GM19395 (cell line): ENCODE results near the gene RNF32.
"Not testable (repeated sequence)": the region's sequence is repeated elsewhere in the genome, so short reads cannot be mapped to it uniquely, and the experiment has no call there.

ENCODE experiments used
- ATAC-seq: cut with Tn5 transposase; IDR thresholded peaks from one replicate; pipeline ENCODE4 v1.9.1; 2021; ENCODE audit warnings: mild to moderate bottlenecking, moderate library complexity; ENCODE audit not compliant: unreplicated experiment

The RNF32 gene

GRCh38 chr7:156669035-156669828, 28.7 kb downstream of the RNF32 start:
- no peak for ATAC-seq

- no peak for ATAC-seq
Measured at GRCh38 chr7:156673454-156673853, 32.9 kb downstream of the RNF32 start.

- no peak for ATAC-seq
Measured at GRCh38 chr7:156673902-156674301, 33.3 kb downstream of the RNF32 start.

GRCh38 chr7:156675721-156676120, 35.1 kb downstream of the RNF32 start:
- ATAC-seq: no peak

- ATAC-seq: no peak
Measured at GRCh38 chr7:156676263-156676662, 35.7 kb downstream of the RNF32 start.

- ATAC-seq: no peak
Measured at GRCh38 chr7:156677374-156678054, 36.9 kb downstream of the RNF32 start.

GRCh38 chr7:156680281-156680680, 39.7 kb downstream of the RNF32 start:
- no peak for ATAC-seq

- no peak for ATAC-seq
Measured at GRCh38 chr7:156682928-156683327, 42.4 kb downstream of the RNF32 start.

- no peak for ATAC-seq
Measured at GRCh38 chr7:156684251-156684650, 43.7 kb downstream of the RNF32 start.

- ATAC-seq: no peak
Measured at GRCh38 chr7:156684661-156685060, 44.1 kb downstream of the RNF32 start.

- ATAC-seq: no peak
Measured at GRCh38 chr7:156691764-156692163, 51.2 kb downstream of the RNF32 start.

- ATAC-seq: no peak
Measured at GRCh38 chr7:156692849-156693248, 52.3 kb downstream of the RNF32 start.

- ATAC-seq: no peak
Measured at GRCh38 chr7:156693627-156694026, 53.1 kb downstream of the RNF32 start.

- ATAC-seq: not testable (repeated sequence)
Measured at GRCh38 chr7:156697283-156697682, 56.7 kb downstream of the RNF32 start.

- ATAC-seq: not testable (repeated sequence)
Measured at GRCh38 chr7:156698512-156698911, 57.9 kb downstream of the RNF32 start.

- not testable (repeated sequence) for ATAC-seq
Measured at GRCh38 chr7:156701787-156702186, 61.2 kb downstream of the RNF32 start.

- ATAC-seq: no peak
Measured at GRCh38 chr7:156702399-156702798, 61.8 kb downstream of the RNF32 start.

GRCh38 chr7:156703209-156703608, 62.6 kb downstream of the RNF32 start:
- ATAC-seq: no peak

GRCh38 chr7:156703773-156704482, 63.4 kb downstream of the RNF32 start:
- ATAC-seq: peak; percentile 58

GRCh38 chr7:156722043-156722826, 81.7 kb downstream of the RNF32 start:
- no peak for ATAC-seq

- ATAC-seq: no peak
Measured at GRCh38 chr7:156725073-156725472, 84.5 kb downstream of the RNF32 start.
